HL-60 (cell line): ENCODE measurements around the gene CNTNAP5.

Experiments
- DNase-seq, 2 experiments: peaks; one replicate each; pipeline ENCODE4 v3.0.0-alpha.2; 2010 to 2020; ENCODE audit warnings: low read depth in 1 of 2, low spot score in 1 of 2
- H3K27ac ChIP-seq: fragments of 250-450 bp; sonication (Bioruptor Pico); replicated peaks from 2 replicates; pipeline ENCODE4 v1.5.1; 2020; ENCODE audit warnings: mild to moderate bottlenecking, moderate library complexity
- H3K27me3 ChIP-seq: fragments of 250-450 bp; sonication (Bioruptor Pico); 2 replicates; pipeline ENCODE4 v1.5.1; 2021; ENCODE audit warnings: mild to moderate bottlenecking, moderate library complexity; ENCODE audit not compliant: insufficient read depth, poor library complexity, severe bottlenecking
- H3K4me3 ChIP-seq: replicated peaks from 2 replicates; pipeline ENCODE4 v1.5.1; 2011; ENCODE audit warnings: mild to moderate bottlenecking, control low read depth, low read length; ENCODE audit not compliant: insufficient read depth
- GABPA ChIP-seq: IDR thresholded peaks from 2 replicates; pipeline ENCODE4 v1.6.1; 2012; ENCODE audit warnings: low read depth
- POLR2AphosphoS5 ChIP-seq: IDR thresholded peaks from 2 replicates; pipeline ENCODE4 v1.6.1; 2012; ENCODE audit warnings: low read depth
- SPI1 ChIP-seq: IDR thresholded peaks from 2 replicates; pipeline ENCODE4 v1.6.1; 2012; ENCODE audit warnings: low read depth, mild to moderate bottlenecking, borderline replicate concordance
- TF ChIP-seq, protein P1 (sequence below): IDR thresholded peaks from 2 replicates; pipeline ENCODE4 v1.6.1; 2012; ENCODE audit warnings: low read depth; ENCODE audit not compliant: insufficient replicate concordance
- TF ChIP-seq, protein P2 (sequence below): IDR thresholded peaks from one replicate; pipeline ENCODE4 v1.5.1; 2011; ENCODE audit warnings: low read length, control low read depth, inconsistent platforms; ENCODE audit not compliant: insufficient read depth

The CNTNAP5 gene

DNA sequence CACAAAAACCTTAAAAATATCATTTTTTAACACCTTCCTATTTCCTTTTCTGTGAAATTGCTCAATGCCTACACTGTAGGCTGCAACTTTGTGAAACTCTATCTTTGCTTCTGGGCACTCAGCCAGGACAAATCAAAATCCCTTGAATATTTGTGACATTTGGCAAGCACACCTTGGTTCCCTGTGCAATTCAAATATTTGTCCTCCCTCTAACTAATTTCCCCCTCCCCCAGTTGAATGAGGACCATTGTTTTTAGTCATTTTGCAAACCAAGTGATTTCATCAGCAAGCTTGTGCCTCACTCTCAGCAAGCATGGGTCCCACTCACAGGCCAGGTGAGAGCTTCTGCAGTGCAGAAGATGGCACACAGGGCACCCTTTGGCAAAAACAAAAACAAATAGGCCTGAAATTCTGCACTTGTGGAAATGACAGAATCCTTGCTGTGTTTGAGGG is 541.5 kb downstream of the CNTNAP5 start:
- DNase-seq: no peak
- TF ChIP-seq GABPA: no peak
- no peak for TF ChIP-seq POLR2AphosphoS5
- TF ChIP-seq, protein P1, sequence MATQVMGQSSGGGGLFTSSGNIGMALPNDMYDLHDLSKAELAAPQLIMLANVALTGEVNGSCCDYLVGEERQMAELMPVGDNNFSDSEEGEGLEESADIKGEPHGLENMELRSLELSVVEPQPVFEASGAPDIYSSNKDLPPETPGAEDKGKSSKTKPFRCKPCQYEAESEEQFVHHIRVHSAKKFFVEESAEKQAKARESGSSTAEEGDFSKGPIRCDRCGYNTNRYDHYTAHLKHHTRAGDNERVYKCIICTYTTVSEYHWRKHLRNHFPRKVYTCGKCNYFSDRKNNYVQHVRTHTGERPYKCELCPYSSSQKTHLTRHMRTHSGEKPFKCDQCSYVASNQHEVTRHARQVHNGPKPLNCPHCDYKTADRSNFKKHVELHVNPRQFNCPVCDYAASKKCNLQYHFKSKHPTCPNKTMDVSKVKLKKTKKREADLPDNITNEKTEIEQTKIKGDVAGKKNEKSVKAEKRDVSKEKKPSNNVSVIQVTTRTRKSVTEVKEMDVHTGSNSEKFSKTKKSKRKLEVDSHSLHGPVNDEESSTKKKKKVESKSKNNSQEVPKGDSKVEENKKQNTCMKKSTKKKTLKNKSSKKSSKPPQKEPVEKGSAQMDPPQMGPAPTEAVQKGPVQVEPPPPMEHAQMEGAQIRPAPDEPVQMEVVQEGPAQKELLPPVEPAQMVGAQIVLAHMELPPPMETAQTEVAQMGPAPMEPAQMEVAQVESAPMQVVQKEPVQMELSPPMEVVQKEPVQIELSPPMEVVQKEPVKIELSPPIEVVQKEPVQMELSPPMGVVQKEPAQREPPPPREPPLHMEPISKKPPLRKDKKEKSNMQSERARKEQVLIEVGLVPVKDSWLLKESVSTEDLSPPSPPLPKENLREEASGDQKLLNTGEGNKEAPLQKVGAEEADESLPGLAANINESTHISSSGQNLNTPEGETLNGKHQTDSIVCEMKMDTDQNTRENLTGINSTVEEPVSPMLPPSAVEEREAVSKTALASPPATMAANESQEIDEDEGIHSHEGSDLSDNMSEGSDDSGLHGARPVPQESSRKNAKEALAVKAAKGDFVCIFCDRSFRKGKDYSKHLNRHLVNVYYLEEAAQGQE: no peak
- TF ChIP-seq, protein P2, sequence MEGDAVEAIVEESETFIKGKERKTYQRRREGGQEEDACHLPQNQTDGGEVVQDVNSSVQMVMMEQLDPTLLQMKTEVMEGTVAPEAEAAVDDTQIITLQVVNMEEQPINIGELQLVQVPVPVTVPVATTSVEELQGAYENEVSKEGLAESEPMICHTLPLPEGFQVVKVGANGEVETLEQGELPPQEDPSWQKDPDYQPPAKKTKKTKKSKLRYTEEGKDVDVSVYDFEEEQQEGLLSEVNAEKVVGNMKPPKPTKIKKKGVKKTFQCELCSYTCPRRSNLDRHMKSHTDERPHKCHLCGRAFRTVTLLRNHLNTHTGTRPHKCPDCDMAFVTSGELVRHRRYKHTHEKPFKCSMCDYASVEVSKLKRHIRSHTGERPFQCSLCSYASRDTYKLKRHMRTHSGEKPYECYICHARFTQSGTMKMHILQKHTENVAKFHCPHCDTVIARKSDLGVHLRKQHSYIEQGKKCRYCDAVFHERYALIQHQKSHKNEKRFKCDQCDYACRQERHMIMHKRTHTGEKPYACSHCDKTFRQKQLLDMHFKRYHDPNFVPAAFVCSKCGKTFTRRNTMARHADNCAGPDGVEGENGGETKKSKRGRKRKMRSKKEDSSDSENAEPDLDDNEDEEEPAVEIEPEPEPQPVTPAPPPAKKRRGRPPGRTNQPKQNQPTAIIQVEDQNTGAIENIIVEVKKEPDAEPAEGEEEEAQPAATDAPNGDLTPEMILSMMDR: no peak
- no peak for TF ChIP-seq SPI1

DNA sequence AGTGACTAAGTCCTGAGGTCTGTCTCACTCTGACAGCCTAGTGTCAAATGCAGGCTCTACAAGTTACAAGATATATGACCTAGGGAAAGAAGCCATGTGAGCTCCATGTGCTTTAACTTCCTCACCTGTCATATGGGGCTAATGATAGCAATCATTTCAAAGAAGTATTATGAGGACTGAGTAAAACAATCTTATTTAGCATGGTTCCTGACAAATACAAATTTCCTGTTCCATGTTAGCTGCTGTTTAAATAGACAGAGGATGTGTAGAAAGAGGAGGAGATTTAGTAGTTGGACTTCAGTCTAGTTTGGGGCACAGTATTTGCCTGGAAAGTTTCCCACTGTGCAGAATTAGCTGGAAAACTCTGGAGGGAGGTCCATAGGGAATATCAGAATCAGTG is 545.8 kb downstream of the CNTNAP5 start:
- TF ChIP-seq, protein P2: no peak
- no peak for TF ChIP-seq POLR2AphosphoS5
- no peak for TF ChIP-seq SPI1
- TF ChIP-seq GABPA: no peak
- TF ChIP-seq, protein P1: no peak
- DNase-seq: no peak
- Histone ChIP-seq H3K4me3 (no peak overlapping the region), H3K27me3 (no peaks in the 10 kb centered on the region), H3K27ac (no peak overlapping the region)

More for the DNA sequence above, 541.5 kb downstream of the CNTNAP5 start:
- Histone ChIP-seq H3K27ac (no peak overlapping the region), H3K27me3 (no peaks in the 10 kb centered on the region), H3K4me3 (no peak overlapping the region)

DNA sequence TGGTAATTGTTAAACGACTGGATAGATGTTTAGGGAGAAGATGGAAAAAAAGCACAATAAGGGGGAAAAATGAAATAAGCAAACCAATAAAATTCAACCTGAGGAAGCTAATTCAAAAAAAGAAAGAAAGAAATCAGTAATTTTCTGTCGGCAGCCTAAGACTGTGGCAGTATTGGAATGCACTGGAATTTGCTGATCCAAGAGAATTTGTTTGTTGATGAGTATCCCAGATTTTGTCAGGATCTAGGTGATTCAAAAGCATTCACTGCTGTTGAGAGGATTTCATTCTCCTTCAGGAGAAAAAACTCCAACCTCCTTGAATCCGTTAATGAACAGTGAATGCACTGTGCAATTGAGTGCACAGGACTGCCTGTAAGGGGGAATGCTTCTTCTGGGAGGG is 546.7 kb downstream of the CNTNAP5 start:
- DNase-seq: no peak
- TF ChIP-seq SPI1 (no peak), GABPA (no peak), POLR2AphosphoS5 (no peak)
- TF ChIP-seq, protein P2: no peak
- TF ChIP-seq, protein P1: no peak
- Histone ChIP-seq H3K27me3 (no peaks in the 10 kb centered on the region), H3K27ac (no peak overlapping the region), H3K4me3 (no peak overlapping the region)
